H9 (cell line): ENCODE measurements around the gene TTLL4. TPM values are rescaled to one million over a fixed set of nuclear protein-coding genes. Genes with fewer than 3 reads are reported as not detected.

Experiments used
- DNase-seq: peaks from one replicate; pipeline ENCODE4 v3.0.0-alpha.2; 2017
- H2AFZ ChIP-seq: one replicate; pipeline ENCODE4 v1.6.1; 2013; ENCODE audit warnings: mild to moderate bottlenecking, low read length, control low read depth, moderate library complexity
- H2AK5ac ChIP-seq: 2 replicates; pipeline ENCODE4 v1.6.1; 2013; ENCODE audit warnings: low read length, control low read depth, mixed read lengths; ENCODE audit not compliant: insufficient read length
- H2BK120ac ChIP-seq: one replicate; pipeline ENCODE4 v1.6.1; 2013; ENCODE audit warnings: low read depth, mild to moderate bottlenecking, low read length, control low read depth, inconsistent platforms; ENCODE audit not compliant: poor library complexity, severe bottlenecking
- H2BK12ac ChIP-seq: 2 replicates; pipeline ENCODE4 v1.6.1; 2013; ENCODE audit warnings: low read length, control low read depth, mixed read lengths, low read depth; ENCODE audit not compliant: insufficient read length
- H2BK15ac ChIP-seq: 2 replicates; pipeline ENCODE4 v1.6.1; 2013; ENCODE audit warnings: low read depth, low read length, control low read depth
- H2BK20ac ChIP-seq: one replicate; pipeline ENCODE4 v1.6.1; 2013; ENCODE audit warnings: low read depth, mild to moderate bottlenecking, low read length, control low read depth, inconsistent platforms; ENCODE audit not compliant: poor library complexity, severe bottlenecking
- H2BK5ac ChIP-seq: 2 replicates; pipeline ENCODE4 v1.6.1; 2013; ENCODE audit warnings: low read length, control low read depth, mixed read lengths; ENCODE audit not compliant: insufficient read length
- H3K14ac ChIP-seq: 2 replicates; pipeline ENCODE4 v1.6.1; 2013; ENCODE audit warnings: low read length, control low read depth; ENCODE audit not compliant: insufficient read depth
- H3K18ac ChIP-seq: 2 replicates; pipeline ENCODE4 v1.6.1; 2013; ENCODE audit warnings: low read depth, mild to moderate bottlenecking, mixed read lengths, low read length, control low read depth; ENCODE audit not compliant: insufficient read length
- H3K23ac ChIP-seq: 2 replicates; pipeline ENCODE4 v1.6.1; 2013; ENCODE audit warnings: low read length, control low read depth, mixed read lengths, low read depth; ENCODE audit not compliant: insufficient read length
- H3K23me2 ChIP-seq: 2 replicates; pipeline ENCODE4 v1.6.1; 2013; ENCODE audit warnings: low read depth, mild to moderate bottlenecking, mixed read lengths, low read length, control low read depth; ENCODE audit not compliant: insufficient read length, poor library complexity, severe bottlenecking
- H3K27ac ChIP-seq: 2 replicates; pipeline ENCODE4 v1.5.1; 2013; ENCODE audit warnings: low read length, control low read depth, mixed read lengths, low read depth; ENCODE audit not compliant: insufficient read length
- H3K27me3 ChIP-seq: 2 replicates; pipeline ENCODE4 v1.6.1; 2013; ENCODE audit warnings: low read length, control low read depth, inconsistent platforms; ENCODE audit not compliant: insufficient read depth
- H3K4ac ChIP-seq: 2 replicates; pipeline ENCODE4 v1.6.1; 2013; ENCODE audit warnings: low read depth, mild to moderate bottlenecking, control low read depth, inconsistent platforms, low read length, moderate library complexity
- H3K4me1 ChIP-seq: 2 replicates; pipeline ENCODE4 v1.6.1; 2013; ENCODE audit warnings: low read length, control low read depth, inconsistent platforms; ENCODE audit not compliant: insufficient read depth
- H3K4me2 ChIP-seq: 2 replicates; pipeline ENCODE4 v1.6.1; 2013; ENCODE audit warnings: low read length, control low read depth, mixed read lengths; ENCODE audit not compliant: insufficient read length, insufficient read depth
- H3K56ac ChIP-seq: 2 replicates; pipeline ENCODE4 v1.6.1; 2013; ENCODE audit warnings: low read depth, mild to moderate bottlenecking, mixed read lengths, low read length, control low read depth; ENCODE audit not compliant: insufficient read length
- H3K79me1 ChIP-seq: 2 replicates; pipeline ENCODE4 v1.6.1; 2013; ENCODE audit warnings: low read depth, mild to moderate bottlenecking, moderate library complexity, low read length, control low read depth, inconsistent platforms; ENCODE audit not compliant: insufficient read depth, poor library complexity, severe bottlenecking
- H3K79me2 ChIP-seq: 2 replicates; pipeline ENCODE4 v1.6.1; 2013; ENCODE audit warnings: low read length, control low read depth, inconsistent platforms; ENCODE audit not compliant: insufficient read depth
- H3K9ac ChIP-seq: 2 replicates; pipeline ENCODE4 v1.6.1; 2013; ENCODE audit warnings: low read length, control low read depth, mixed read lengths; ENCODE audit not compliant: insufficient read length; ENCODE audit errors: extremely low read depth
- H3K9me3 ChIP-seq: one replicate; pipeline ENCODE4 v1.6.1; 2013; ENCODE audit warnings: low read depth, low read length, inconsistent platforms; ENCODE audit not compliant: control insufficient read depth
- H3T11ph ChIP-seq: one replicate; pipeline ENCODE4 v1.6.1; 2013; ENCODE audit warnings: mild to moderate bottlenecking, low read length, control low read depth, inconsistent platforms
- H4K20me1 ChIP-seq: one replicate; pipeline ENCODE4 v1.6.1; 2013; ENCODE audit not compliant: control insufficient read depth, insufficient read length, insufficient read depth
- H4K5ac ChIP-seq: 2 replicates; pipeline ENCODE4 v1.6.1; 2013; ENCODE audit warnings: low read depth, mild to moderate bottlenecking, mixed read lengths, low read length, control low read depth; ENCODE audit not compliant: insufficient read length
- H4K8ac ChIP-seq: replicated peaks from 2 replicates; pipeline ENCODE4 v1.6.1; 2013; ENCODE audit warnings: low read length, control low read depth, mixed read lengths, low read depth; ENCODE audit not compliant: insufficient read length
- H4K91ac ChIP-seq: 2 replicates; pipeline ENCODE4 v1.6.1; 2013; ENCODE audit warnings: low read depth, mild to moderate bottlenecking, moderate library complexity, mixed read lengths, low read length, control low read depth; ENCODE audit not compliant: insufficient read length
- H3K27ac Mint-ChIP-seq, 3 experiments: 2 replicates in 2 of 3; 3 replicates in 1 of 3; pipeline ENCODE4 v1.8.0; 2020 to 2021; ENCODE audit warnings: mixed read lengths in 3 of 3, mild to moderate bottlenecking in 1 of 3, moderate library complexity in 1 of 3
- H3K27me3 Mint-ChIP-seq: 2 replicates; pipeline ENCODE4 v1.8.0; 2021; ENCODE audit warnings: low read depth, mild to moderate bottlenecking, moderate library complexity, mixed read lengths
- H3K36me3 Mint-ChIP-seq, 3 experiments: 2 replicates in 2 of 3; 3 replicates in 1 of 3; pipeline ENCODE4 v1.8.0; 2020 to 2021; ENCODE audit warnings: low read depth in 3 of 3, mixed read lengths in 3 of 3; ENCODE audit not compliant: insufficient read depth in 1 of 3
- H3K4me1 Mint-ChIP-seq, 2 experiments: 2 replicates each; pipeline ENCODE4 v1.8.0; 2020; ENCODE audit warnings: mixed read lengths in 2 of 2
- H3K4me3 Mint-ChIP-seq, 2 experiments: 2 replicates in 1 of 2; 3 replicates in 1 of 2; pipeline ENCODE4 v1.8.0; 2020 to 2021; ENCODE audit warnings: mild to moderate bottlenecking in 2 of 2, mixed read lengths in 2 of 2, moderate library complexity in 1 of 2
- H3K9me3 Mint-ChIP-seq, 2 experiments: 2 replicates in 1 of 2; 3 replicates in 1 of 2; pipeline ENCODE4 v1.8.0; 2020; ENCODE audit warnings: mild to moderate bottlenecking in 2 of 2, mixed read lengths in 2 of 2, moderate library complexity in 1 of 2
- WGBS: extraction: QIAGEN DNeasy Blood & Tissue Kit; methylation state at CpG from one replicate; pipeline ENCODE4 v1.1.7; 2013; ENCODE audit warnings: missing lambda C conversion rate, low lambda C conversion rate, mixed read lengths; ENCODE audit not compliant: insufficient read length; ENCODE audit errors: extremely low coverage; 5-methylcytosine and 5-hydroxymethylcytosine counted together
- total RNA-seq: library from RNA; stranded (reverse); gene quantifications from 2 replicates; pipeline ENCODE4 v1.2.1, GENCODE V29; 2021
- TF ChIP-seq, protein P1 (sequence below): fragments of 200-600 bp; sonication (generic); conservative IDR thresholded peaks from 3 replicates; pipeline ENCODE4 v1.8.0; 2021; ENCODE audit warnings: antibody characterized with exemption, mild to moderate bottlenecking

Gene TTLL4
- total RNA-seq, 1 experiment from 2014 or later = 96.4 TPM

DNA sequence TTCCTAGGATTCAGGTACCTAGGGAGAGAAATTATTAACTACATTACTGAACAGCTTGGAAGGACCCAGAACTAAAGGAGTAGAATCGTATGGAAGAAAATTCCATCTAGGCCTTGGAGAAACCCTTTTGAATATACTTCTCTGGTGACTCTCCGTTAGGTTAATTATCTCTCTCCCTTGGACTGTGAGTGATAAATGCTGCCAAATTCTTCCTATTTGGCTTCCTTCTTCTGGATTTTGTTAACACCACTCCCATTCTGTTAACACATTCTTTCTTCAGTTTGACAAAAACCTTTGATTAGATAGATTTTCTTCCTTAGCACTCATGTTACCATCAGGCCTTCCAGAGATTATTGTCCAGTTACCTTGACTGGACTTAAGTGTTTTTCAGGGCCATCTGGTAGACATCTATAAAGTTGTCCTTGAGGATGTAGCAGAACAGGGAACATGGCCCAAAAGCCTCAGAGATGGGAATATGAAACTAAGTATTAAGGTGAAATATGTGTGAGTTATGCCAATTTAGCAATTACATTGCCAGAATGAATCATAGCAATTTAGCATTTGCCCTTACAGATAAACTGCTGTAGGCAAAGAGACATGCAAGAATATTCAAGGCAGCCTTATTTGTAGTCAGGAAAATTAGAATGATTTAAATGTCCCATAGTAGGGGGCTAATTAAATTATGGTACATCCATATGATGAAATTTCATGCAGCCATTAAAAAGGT, 78.1 kb downstream of the TTLL4 start:
- no peak overlapping the region for H3K4me2 ChIP-seq
- H2BK5ac ChIP-seq = no peak overlapping the region
- H3K4ac ChIP-seq = no peak overlapping the region
- no peak overlapping the region for H2BK20ac ChIP-seq
- no peaks in the 10 kb centered on the region for H3K79me1 ChIP-seq
- Mint-ChIP-seq H3K36me3 (no peaks in the 10 kb centered on the region), H3K27me3 (peaks cover 11% of the 10 kb centered on the region), H3K9me3 (no peaks in the 10 kb centered on the region), H3K4me3 (no peak overlapping the region), H3K4me1 (peaks cover 2% of the 10 kb centered on the region in 2 experiments; a peak in 3 of 4 replicates), H3K27ac (no peak overlapping the region)
- H4K20me1 ChIP-seq = no peaks in the 10 kb centered on the region
- H2AFZ ChIP-seq = no peak overlapping the region
- no peak overlapping the region for H4K8ac ChIP-seq
- TF ChIP-seq, protein P1, sequence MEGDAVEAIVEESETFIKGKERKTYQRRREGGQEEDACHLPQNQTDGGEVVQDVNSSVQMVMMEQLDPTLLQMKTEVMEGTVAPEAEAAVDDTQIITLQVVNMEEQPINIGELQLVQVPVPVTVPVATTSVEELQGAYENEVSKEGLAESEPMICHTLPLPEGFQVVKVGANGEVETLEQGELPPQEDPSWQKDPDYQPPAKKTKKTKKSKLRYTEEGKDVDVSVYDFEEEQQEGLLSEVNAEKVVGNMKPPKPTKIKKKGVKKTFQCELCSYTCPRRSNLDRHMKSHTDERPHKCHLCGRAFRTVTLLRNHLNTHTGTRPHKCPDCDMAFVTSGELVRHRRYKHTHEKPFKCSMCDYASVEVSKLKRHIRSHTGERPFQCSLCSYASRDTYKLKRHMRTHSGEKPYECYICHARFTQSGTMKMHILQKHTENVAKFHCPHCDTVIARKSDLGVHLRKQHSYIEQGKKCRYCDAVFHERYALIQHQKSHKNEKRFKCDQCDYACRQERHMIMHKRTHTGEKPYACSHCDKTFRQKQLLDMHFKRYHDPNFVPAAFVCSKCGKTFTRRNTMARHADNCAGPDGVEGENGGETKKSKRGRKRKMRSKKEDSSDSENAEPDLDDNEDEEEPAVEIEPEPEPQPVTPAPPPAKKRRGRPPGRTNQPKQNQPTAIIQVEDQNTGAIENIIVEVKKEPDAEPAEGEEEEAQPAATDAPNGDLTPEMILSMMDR = no peak
- H3K27me3 ChIP-seq = peaks cover 3% of the 10 kb centered on the region; the same call in 1 of the 2 replicates
- no peaks in the 10 kb centered on the region for H3K79me2 ChIP-seq
- no peak overlapping the region for H3K56ac ChIP-seq
- WGBS = no CpG with 5 or more reads among the region's 2 CpGs
- H3K9me3 ChIP-seq = no peaks in the 10 kb centered on the region
- no peaks in the 10 kb centered on the region for H3K23me2 ChIP-seq
- H4K5ac ChIP-seq = no peak overlapping the region
- H2BK12ac ChIP-seq = no peak overlapping the region
- H3K14ac ChIP-seq = no peak overlapping the region
- H3K9ac ChIP-seq = no peak overlapping the region
- no peak for DNase-seq
- no peak overlapping the region for H3K27ac ChIP-seq
- no peak overlapping the region for H3K23ac ChIP-seq
- H2BK15ac ChIP-seq = no peak overlapping the region
- no peak overlapping the region for H3T11ph ChIP-seq
- H4K91ac ChIP-seq = no peak overlapping the region
- no peak overlapping the region for H2BK120ac ChIP-seq
- no peak overlapping the region for H2AK5ac ChIP-seq
- H3K18ac ChIP-seq = no peak overlapping the region
- H3K4me1 ChIP-seq = no peaks in the 10 kb centered on the region
